Measurements from ENCODE around the gene TAF6L. TPM values are rescaled to one million over a fixed set of nuclear protein-coding genes. Genes with fewer than 3 reads are reported as not detected.
A peak's percentile ranks its signal among the peaks of the same experiment; 100 is the strongest.
"Not testable (repeated sequence)": the region's sequence is repeated elsewhere in the genome, so short reads cannot be mapped to it uniquely, and the experiment has no call there.

The TAF6L gene, protein sequence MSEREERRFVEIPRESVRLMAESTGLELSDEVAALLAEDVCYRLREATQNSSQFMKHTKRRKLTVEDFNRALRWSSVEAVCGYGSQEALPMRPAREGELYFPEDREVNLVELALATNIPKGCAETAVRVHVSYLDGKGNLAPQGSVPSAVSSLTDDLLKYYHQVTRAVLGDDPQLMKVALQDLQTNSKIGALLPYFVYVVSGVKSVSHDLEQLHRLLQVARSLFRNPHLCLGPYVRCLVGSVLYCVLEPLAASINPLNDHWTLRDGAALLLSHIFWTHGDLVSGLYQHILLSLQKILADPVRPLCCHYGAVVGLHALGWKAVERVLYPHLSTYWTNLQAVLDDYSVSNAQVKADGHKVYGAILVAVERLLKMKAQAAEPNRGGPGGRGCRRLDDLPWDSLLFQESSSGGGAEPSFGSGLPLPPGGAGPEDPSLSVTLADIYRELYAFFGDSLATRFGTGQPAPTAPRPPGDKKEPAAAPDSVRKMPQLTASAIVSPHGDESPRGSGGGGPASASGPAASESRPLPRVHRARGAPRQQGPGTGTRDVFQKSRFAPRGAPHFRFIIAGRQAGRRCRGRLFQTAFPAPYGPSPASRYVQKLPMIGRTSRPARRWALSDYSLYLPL
- 15.8 TPM for polyA plus RNA-seq (2013, experiment 1 of 2; ENCODE audit: insufficient read length)
- polyA plus RNA-seq (2013, experiment 2 of 2; ENCODE audit: insufficient read length), result 9.5 TPM

DNA sequence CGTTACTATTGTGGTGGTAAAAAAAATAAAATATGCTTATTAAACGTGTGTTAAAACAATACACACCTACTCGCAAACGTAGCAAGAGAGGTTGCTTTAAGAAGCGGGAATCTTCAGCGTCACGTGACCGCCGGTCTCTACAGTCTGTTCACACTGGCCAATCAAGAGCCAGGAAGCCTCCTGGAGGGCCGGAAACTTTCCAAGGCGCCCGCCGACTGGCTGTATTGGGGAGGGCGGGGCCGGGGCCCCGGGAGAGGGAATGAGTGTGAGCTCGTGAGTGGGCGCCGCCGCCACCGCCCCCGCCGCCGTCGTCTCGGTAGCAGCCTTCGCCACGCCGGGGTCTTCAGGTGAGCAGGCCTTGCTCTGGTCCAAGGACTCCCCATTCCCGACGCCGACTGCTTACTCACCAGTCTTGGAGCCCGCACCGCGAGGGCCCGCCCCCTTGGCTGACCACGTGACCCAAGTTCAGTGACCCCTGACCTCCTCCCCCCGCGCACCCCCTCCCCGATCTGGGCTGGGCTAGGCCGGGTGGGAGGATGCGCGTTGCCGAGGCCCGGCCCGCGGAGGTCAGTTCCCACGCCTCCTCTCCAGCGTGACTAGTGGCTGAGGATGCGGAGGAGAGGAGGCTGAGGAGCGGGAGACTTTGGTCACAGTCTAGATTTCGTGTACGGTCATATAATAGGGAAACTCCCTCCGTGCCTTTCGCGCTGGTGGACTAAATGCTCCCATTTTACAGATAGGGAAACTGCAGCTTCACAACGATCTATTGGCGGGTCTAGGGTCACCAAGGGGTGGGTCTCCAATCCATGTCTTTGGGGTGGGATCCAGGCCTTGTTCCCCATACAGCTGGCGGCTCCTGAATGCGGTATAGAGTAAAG is at the start of gene TAF6L:
TAF6L (plus strand) TSS at position 253 of the 878 bp plus-strand sequence. CDS start 4,388 bp downstream, outside the sequence.
- DNase-seq, result peak; percentile 98

DNA sequence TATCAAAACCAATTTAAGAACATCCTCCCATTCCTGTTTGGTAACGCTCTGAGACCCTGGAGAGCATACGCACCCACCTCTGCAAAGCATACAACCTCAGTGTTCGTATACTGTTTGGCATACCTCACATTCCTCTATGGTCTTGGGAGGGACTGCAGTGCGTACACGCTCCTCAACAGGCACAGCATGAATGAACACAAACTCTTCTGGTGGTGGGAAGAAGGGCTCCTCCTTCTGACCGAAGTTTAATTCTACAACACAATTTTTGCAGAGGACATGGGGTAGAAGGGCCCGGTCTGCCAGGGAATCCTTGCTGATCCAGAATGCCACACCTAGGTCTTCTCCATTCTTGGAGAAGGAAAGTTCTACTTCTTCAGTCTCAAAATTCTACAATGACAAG is 49.2 kb upstream of the TAF6L start:
- DNase-seq, result peak; percentile 54

DNA sequence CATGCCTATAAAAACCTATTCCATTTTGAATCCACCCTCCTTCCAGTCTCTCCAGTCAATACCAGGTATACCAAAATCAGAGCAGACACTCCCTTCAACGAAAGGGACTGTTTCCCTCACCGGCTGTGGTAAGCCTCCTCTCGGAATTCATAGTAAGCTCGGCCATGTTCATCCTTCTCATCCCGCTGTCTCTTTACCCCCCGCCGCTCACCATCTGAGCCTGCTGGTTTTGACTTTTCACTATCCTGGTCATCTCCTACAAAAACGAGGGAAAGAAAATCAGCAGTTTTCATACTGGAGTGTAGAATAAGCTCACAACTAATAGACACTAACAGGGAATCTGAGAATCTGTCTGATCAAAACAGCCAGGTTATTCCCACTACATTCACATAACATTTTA is 47.0 kb upstream of the TAF6L start:
- no peak for DNase-seq

DNA sequence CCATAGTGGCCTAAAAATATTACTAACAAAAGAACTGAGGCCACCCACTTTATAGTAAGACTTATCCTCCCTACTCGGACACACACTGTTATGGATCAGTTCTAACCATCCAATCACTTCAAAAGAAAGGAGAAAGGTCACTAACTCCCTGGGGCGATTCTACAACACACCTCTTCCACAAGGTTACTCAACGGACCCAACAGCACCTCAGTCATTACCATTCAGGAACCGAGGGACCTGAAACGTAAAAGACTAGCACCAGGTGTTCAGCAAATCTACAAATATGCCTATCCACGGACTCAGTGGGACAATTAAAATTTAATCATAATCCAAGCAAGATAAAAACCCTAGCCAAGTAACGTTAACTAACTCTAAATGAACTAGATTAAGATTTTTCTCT is 45.5 kb upstream of the TAF6L start:
- DNase-seq, result no peak

DNA sequence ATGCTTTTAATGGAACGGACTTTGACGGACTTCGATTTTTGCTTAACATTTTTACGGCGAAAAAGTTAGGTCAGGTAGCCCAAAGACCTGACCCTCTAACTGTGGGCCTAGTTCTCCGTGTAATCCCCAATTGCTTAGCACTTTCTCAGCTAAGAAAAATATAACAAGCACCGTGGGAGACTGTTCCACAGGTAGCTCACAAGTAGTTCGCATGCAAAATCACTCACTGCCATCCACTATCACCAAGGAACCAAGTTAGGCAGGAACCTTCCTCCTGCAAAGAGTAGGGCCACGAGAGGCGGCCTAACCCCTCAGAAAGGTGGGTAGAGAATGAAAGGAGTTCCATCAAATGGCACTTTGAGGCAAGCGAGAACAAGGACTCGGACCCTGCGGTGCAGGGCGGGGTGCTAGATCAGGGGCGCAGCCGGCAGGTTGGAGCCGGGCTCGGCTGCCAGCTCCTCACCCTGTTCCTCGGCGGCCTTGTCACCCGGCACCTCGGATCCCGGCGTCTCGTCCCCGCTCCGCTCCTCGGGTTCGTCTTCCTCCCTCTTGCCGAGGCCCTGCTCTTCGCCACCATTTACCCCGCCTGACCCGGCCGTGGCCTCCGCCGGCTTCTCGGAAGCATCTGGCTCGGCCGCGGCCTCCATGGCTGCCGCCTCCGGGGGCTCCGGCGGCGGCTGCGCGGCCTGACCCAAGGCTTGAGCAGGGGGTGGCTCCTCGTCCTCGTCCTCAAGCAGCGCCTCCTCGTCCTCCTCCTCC is 44.9 kb upstream of the TAF6L start:
- no peak for DNase-seq

DNA sequence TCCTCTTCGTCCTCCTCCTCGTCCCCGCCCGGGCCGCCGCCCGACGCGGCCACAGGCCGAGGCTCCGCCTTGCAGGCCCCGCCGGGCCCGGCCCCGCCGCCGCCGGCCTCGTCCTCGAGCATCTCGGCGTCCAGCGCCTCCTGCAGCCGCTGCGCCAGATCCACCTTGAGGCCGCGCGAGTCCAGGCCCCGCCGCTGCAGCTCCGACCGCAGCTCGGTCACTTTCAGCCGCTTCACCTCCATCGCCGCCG is 44.4 kb upstream of the TAF6L start:
- no peak for DNase-seq

DNA sequence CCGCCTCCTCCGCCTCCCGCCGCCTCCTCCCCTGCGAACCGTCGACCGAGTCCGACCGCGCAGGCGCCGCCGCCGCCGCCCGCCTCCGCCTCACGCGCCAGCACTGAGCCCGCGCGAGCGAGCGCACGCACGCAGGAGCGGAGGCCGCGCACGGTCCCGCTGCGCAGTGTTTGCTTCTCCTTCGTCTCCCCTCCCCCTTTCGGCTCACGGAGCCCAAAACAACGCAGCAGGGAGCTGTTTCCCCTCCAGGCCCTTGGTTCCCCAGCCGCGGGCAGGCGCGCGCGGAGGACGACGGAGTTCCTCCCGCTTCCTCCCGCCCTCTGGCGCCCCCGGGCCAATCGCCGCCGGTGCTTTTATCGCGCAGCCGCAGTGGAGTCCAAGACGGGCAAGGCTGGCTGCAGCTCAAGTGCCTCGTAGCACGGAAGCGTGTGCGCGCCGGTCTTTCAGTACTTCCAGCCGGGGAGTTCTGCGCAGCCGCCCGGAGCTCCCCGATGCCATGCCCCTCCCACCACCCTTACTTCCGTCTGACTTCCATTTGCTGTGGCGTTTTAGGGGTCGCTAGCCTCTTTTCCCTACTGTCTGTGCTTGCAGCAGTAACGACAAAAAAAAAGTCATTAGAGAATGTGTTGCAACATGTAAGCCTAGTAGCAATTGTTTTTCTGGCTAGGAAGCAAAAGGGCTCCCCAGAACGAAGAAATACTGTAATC is 43.9 kb upstream of the TAF6L start, which contains the start of gene HNRNPUL2:
HNRNPUL2 (minus strand) TSS at position 293 of the 707 bp plus-strand sequence. CDS start 301 bp downstream, outside the sequence.
- peak; percentile 99 for DNase-seq

DNA sequence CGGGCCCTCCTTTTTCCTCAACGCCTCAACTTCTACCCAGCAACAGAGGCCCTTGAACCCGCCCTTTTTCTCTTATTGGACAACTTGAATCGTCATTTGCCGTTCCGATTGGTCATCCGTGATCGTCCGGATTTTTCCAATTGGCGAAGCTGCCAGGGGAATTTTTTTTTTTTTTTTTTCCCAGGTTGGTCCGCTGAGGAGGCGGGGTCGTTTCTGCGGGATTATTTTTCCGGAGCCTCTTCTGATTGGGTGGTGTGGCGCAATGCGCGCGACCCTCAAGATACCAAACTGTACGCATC is 43.4 kb upstream of the TAF6L start:
- peak; percentile 98 for DNase-seq

DNA sequence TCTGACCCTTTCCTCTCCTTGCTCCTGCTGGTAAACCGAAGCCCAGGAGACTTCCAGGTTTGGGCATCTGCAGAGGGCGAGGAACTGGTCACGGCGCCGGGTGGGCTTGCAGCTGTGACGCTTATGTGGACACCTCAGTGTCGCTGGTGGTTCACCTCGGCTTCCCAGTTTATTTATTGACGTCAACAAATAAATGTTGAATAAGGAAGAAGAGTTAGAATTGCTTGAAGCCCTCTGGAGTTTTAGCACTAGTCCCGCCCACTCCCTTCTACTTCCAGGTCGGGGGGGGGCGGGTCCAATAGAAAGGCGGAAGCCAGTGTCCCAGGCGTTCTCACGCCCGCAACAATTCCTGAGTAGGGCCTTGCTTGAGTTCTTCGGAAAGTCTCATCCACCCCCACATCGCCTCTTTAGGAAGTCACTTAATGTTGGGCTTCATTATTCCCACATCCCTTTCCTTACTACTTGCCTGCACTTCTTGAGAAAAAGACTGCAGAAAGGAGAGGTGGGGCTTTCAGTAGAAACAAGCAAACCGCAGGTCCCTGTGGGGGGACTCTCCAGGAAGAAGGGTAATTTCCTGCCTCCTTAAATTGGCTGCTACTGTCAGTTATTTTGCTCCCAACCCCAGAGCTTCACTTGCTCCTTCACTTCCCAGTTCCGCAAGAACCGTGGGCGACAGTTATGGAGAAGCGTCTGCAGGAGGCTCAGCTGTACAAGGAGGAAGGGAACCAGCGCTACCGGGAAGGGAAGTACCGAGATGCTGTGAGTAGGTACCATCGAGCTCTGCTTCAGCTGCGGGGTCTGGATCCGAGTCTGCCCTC is 42.8 kb upstream of the TAF6L start, which contains the start of gene TTC9C:
TTC9C (plus strand) TSS at position 316 of the 818 bp plus-strand sequence; CDS start at position 679, 363 bp downstream.
- DNase-seq, result peak; percentile 91

DNA sequence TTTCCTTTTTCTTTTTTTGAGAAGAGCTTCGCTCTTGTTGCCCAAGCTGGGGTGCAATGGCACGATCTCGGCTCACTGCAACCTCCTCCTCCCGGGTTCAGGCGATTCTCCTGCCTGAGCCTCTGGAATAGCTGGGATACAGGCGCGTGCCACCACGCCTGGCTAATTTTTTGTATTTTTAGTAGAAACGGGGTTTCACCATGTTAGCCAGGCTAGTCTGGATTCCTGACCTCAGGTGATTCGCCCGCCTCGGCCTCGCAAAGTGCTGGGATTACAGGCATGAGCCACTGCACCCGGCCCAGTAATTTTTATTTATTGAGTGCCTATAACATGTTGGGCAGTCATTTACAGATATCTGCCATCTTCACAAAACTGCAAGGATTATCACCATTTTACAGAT is 41.1 kb upstream of the TAF6L start:
- not testable (repeated sequence) for DNase-seq

DNA sequence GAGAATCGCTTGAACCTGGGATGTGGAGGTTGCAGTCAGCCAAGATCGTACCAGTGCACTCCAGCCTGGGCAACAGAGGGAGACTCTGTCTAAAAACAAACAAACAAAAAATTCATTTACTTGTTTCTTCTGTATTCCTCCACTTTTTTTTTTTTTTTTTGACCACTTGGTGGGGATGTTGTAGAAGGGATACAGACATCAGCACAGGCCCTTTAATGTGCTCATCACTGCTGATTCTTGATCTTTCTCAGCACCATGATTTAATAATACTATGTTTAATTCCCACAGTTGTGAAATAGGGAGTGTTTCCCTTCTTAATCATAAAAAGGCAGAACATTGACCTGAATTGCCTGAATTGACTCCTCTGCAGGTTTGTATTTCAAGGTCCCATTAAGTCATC is 38.4 kb upstream of the TAF6L start:
- peak; percentile 14 for DNase-seq

DNA sequence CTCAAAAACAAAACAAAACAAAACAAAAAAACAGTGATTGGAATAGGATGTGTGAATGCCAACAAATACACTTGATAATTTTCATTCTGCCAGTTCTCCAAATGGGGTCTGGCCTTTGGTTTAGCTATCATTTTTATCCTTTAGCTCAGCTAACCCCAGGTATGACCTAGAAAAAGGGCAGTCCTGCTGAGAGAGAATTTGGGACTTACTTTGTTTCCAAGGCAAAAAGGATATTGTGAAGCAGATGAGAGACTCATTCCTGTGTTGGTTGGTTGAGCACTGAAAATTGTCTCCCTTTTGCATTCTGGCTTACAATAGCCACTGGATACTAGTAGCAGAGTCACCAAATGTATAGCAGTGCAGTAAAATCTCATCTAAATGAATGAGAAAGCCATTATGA is 34.0 kb upstream of the TAF6L start:
- no peak for DNase-seq

DNA sequence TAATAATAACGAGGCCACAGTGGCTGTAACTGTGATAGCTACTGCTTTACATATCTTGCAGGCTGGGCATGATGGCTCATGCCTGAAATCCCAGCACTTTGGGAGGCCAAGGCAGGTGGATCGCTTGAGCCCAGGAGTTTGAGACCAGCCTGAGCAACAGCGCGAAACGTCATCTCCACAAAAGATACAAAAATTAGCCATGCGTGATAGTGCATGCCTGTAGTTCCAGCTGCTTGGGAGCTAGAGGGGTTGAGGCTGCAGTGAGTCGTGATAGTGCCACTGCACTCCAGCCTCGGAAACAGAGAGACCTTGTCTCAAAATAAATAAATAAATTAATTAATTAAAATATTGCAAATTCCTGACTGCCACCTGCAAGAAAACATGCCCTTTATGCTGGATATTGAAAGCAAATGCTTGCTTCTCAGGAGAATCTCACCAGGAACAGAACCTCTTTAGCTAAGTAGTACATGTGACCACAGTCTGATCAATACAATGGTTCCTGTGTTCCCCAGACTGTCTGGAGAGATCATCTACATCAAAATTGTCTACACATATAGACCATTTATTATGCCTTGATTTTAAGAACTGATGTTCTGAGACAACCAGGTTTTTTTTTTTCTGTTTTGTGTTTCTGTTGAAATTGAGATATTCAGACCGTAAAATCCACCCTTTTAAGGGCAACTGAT is 23.6 kb upstream of the TAF6L start:
- no peak for DNase-seq

DNA sequence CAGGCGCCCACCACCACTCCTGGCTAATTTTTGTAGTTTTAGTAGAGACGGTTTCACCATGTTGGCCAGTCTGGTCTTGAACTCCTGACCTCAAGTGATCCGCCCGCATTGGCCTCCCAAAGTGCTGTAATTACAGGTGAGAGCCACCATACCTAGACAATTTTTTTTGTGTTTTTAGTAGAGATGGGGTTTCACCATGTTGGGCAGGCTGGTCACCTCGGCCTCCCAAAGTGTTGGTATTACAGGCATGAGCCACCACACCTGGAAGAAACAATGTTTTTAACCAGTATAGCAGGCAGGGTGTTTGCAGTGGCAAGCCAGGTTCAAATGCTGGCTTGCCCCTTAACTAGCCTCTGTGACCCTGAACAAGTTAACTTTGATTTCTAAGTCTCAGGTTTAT is 21.3 kb upstream of the TAF6L start:
- DNase-seq, result not testable (repeated sequence)

DNA sequence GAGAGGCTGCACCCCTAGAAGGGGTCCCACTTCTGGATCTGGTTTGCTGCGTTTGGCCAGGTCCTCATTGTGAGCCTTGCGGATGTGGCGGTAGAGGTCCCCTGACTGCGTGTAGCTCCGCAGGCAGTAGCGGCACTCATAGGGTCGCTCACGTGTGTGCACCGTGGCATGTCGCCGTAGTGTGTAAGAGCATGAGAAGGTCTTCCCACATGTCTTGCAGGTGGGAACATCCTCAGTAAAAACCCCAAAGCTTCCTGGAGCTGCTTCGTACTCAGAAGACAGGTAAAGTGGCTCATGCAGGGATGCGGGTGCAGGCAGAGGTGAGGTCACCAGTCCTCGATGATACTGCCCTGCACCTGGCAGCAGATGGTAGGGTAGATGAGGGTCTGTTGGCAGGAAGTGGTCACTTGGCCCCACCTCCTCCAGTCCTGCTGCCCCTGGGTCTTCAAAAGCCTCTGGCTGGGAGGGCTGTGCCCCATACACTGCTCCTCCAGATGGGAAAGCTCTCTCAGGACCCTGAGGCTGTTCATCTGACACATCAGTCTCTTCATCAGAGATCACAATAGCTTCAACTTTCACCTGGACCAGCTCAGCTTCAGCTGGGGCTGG is 18.9 kb upstream of the TAF6L start:
- no peak for DNase-seq

DNA sequence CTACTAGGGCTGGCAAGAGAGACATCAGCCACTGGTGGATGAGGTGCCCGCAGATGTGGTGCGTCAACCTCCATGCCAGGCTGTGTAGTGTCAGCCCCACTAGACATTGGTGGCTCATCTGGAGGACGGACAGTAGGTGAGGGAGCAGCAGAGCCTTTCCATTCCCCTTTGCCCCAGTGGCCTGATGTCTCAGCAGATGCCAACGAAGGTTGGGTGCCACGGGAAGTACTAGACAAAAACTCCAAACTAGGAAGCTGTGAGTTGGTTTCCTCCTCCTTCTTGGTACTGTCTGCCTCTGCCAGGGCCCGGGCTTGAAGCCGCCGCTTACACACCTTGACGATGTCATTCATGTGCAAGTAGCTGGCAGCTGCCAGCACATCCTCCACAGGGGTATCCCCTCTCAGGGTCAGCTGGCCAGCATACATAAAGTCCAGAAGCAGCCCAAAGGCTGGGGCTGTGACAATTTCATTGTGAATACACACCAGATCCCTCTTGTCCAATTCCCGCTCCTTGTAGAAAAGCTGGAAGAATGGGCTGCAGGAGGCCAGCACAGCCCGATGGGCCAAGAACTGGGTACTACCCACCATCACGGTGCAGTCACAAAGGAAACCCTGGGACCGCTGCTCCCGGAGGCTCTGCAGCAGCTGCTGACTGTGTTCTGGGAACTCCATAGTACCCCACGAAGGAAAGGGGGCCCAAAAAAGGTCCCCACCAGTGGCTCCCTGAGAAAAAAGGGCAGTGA is 18.0 kb upstream of the TAF6L start:
- DNase-seq, result no peak

DNA sequence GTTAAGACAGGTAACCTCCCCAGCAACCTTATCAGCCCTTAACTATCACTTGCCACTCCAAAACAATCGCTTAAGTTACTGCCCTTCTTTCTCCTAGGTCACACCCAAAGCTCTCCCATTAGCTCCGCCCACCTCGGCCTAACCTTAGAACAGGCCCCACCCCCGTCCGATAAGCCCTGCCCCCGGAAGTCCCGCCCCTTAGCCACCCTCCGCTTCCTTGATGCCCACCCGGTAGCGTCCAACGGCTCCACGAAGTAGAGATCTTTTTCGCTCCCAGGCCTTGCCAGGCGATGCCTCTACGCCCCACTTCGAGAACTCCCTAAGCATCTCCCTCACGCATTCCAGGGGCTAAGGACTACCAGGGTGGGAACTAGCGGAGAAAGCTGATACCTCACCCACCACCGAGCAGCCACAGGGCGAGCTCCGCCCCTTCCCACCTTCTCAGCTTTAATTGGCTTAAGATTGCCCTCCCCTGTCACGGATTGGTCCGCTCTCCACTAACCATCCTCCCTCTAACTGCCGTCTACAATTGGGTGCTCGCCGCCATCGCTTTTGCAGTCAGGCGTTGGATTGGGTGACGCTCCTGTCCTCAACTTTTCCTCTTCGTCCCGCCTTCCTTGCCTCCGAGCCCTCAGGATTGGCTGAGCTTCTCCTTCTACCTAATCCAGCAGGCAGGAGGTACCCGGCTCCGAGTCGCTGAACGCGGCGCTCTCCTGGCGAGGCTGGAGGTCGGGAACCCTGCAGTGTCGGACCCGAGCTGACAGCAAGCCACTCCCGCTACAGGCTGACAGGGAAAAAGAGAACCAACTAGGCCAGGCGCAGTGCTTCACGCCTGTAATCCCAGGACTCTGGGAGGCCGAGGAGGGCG is 17.2 kb upstream of the TAF6L start, which contains the start of gene ZBTB3:
ZBTB3 (minus strand) TSS at position 425 of the 868 bp plus-strand sequence. CDS start 496 bp downstream, outside the sequence.
- peak; percentile 100 for DNase-seq

DNA sequence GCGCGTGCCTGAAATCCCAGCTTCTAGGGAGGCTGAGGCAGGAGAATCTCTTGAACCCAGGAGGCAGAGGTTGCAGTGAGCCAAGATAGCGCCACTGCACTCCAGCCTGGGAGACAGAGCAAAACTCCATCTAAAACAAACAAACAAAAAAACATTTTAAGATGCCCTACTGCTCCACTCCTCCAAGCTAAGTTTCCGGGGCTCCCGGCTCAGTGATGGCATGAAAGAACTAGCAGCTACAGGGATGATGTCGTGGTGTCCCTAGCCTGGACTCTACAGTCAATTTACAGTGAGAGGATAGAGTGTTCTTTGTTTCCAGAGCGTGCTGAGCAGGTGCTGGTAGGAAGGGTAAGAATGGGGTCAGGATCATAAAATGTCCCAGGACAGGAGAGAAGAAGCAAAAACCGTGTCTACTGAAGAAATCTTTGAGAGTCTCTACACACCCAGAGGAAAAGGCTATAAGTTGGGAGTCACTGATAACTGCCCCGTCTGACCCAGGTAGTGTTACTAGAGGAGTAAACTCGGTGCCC is 16.0 kb upstream of the TAF6L start:
- DNase-seq, result no peak

Measured in fibroblast of skin of back (primary cell).